Chondrocyte (in vitro differentiated cells): ENCODE results near the gene SSNA1. TPM values are rescaled to one million over a fixed set of nuclear protein-coding genes. Genes with fewer than 3 reads are reported as not detected.

Experiments
- DNase-seq: peaks from one replicate; pipeline ENCODE4 v3.0.0; 2021; ENCODE audit warnings: mixed read lengths, low spot score
- H3K27ac Mint-ChIP-seq: one replicate; pipeline ENCODE4 v1.8.0; 2021; ENCODE audit warnings: mild to moderate bottlenecking, moderate library complexity, mixed read lengths; ENCODE audit not compliant: unreplicated experiment
- H3K27me3 Mint-ChIP-seq: 2 replicates; pipeline ENCODE4 v1.8.0; 2021; ENCODE audit warnings: low read depth, mixed read lengths
- H3K36me3 Mint-ChIP-seq: 2 replicates; pipeline ENCODE4 v1.8.0; 2021; ENCODE audit warnings: low read depth, mixed read lengths
- H3K4me1 Mint-ChIP-seq: 2 replicates; pipeline ENCODE4 v1.8.0; 2021; ENCODE audit warnings: low read depth, mild to moderate bottlenecking, mixed read lengths
- H3K4me3 Mint-ChIP-seq: one replicate; pipeline ENCODE4 v1.8.0; 2021; ENCODE audit warnings: mild to moderate bottlenecking, moderate library complexity, mixed read lengths; ENCODE audit not compliant: unreplicated experiment
- H3K9me3 Mint-ChIP-seq: 2 replicates; pipeline ENCODE4 v1.8.0; 2021; ENCODE audit warnings: low read depth, mixed read lengths
- total RNA-seq: library from RNA; stranded (reverse); gene quantifications from 3 replicates; pipeline ENCODE4 v1.2.1, GENCODE V29; 2021
- TF ChIP-seq, protein P1 (sequence below): fragments of 200-600 bp; sonication (generic); IDR thresholded peaks from 2 replicates; pipeline ENCODE4 v1.5.0; 2021; ENCODE audit warnings: antibody characterized with exemption, mild to moderate bottlenecking, moderate library complexity

Gene SSNA1
- total RNA-seq, 1 donor from 2014 or later: 55.5 TPM

DNA sequence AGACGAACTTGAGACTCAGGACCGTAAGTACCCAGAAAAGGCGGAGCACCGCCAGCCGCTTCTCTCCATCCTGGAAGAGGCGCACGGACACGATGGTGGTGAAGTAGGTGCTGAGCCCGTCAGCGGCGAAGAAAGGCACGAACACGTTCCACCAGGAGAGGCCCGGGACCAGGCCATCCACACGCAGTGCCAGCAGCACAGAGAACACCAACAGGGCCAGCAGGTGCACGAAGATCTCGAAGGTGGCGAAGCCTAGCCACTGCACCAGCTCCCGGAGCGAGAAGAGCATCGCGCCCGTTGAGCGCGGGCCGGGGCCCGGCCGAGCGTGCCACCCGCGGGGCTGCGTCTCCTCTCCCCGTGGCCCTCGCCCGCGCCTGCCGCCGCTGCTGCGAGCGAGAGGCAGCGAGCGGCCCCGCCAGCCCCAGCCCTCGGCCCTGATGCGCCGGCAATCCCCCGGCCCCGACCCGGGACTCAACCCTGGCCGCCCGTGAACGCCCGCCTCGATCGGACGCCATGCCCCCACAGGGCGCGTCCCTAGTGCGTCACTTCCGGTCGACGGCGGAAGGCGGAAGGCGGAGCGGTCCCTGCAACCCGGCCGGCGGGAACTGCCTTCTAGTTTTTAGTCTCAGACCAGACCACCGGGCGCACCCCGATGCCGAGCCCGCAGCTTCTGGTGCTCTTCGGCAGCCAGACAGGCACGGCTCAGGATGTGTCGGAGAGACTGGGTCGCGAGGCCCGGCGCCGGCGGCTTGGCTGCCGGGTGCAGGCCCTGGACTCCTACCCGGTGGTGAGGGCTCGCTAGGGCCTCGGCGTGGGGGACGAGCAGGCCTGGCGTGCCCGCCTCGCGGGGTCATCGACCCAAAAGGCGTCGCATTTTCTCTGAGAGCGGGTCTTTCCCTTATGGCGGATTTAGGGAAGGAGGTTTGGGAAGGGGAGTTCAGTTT, 16.9 kb downstream of the SSNA1 start, which contains the start of the genes NDOR1 and TMEM203:
NDOR1 (plus strand) TSS at position 575 of the 944 bp plus-strand sequence; CDS start at position 653, 78 bp downstream.
TMEM203 (minus strand) TSS at position 523 of the 944 bp plus-strand sequence; CDS start at position 289, 234 bp downstream.
- Mint-ChIP-seq H3K27ac (peak within 1 kb of the TSS; percentile 90), H3K4me1 (peaks cover 58% of the 10 kb centered on the region), H3K4me3 (peak within 1 kb of the TSS; percentile 91), H3K36me3 (peaks cover 4% of the 10 kb centered on the region), H3K27me3 (no peaks in the 10 kb centered on the region), H3K9me3 (no peaks in the 10 kb centered on the region)
- TF ChIP-seq, protein P1, sequence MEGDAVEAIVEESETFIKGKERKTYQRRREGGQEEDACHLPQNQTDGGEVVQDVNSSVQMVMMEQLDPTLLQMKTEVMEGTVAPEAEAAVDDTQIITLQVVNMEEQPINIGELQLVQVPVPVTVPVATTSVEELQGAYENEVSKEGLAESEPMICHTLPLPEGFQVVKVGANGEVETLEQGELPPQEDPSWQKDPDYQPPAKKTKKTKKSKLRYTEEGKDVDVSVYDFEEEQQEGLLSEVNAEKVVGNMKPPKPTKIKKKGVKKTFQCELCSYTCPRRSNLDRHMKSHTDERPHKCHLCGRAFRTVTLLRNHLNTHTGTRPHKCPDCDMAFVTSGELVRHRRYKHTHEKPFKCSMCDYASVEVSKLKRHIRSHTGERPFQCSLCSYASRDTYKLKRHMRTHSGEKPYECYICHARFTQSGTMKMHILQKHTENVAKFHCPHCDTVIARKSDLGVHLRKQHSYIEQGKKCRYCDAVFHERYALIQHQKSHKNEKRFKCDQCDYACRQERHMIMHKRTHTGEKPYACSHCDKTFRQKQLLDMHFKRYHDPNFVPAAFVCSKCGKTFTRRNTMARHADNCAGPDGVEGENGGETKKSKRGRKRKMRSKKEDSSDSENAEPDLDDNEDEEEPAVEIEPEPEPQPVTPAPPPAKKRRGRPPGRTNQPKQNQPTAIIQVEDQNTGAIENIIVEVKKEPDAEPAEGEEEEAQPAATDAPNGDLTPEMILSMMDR: no peak
- DNase-seq: no peak

DNA sequence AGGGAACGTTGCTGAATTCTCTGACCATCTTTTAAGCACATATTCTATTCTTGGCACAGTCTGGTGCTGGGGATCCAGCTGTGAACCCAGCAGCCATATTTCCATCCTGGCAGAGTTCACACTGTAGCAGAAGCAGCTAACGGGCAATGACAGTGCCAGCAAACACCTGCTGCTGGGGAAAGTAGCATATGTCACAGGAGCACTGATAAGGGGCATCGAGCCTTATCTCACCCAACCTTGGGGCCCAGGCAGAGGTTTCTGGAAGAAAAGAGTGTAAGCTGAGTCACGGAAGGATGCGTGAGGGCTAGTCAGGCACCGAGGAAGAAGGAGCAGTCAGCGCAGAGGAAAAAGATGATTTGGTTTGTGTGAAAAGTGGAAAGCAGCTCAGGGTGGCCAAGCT, 18.1 kb downstream of the SSNA1 start:
- H3K27ac Mint-ChIP-seq: peak overlapping the region; percentile 33
- no peak for DNase-seq
- peaks cover 4% of the 10 kb centered on the region for H3K36me3 Mint-ChIP-seq
- TF ChIP-seq, protein P1: no peak
- no peaks in the 10 kb centered on the region for H3K27me3 Mint-ChIP-seq
- H3K9me3 Mint-ChIP-seq: no peaks in the 10 kb centered on the region
- H3K4me1 Mint-ChIP-seq: peaks cover 51% of the 10 kb centered on the region
- H3K4me3 Mint-ChIP-seq: peak overlapping the region; percentile 91

DNA sequence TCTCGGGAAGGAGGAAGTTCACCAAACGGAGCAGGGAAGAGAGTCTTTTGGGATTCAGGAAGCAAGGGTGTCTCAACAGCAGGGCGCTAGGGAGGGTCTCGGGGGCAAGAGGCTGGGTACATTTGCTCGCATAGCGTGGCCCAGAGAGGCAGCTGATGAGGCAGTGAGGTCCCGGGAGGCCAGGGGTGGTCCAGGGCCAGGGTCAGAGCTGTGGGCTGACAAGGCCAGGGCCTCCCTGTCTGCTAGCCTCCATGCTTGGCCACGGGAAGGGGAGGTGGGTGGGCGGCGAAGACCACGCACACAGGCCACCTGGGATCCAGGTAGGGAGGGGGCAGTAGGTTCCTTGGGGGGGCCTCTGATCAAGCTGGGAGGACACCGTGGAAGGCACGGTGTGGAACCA, 23.1 kb downstream of the SSNA1 start:
- H3K4me1 Mint-ChIP-seq: peaks cover 12% of the 10 kb centered on the region
- H3K9me3 Mint-ChIP-seq: no peaks in the 10 kb centered on the region
- no peak overlapping the region for H3K27ac Mint-ChIP-seq
- no peak for DNase-seq
- no peaks in the 10 kb centered on the region for H3K27me3 Mint-ChIP-seq
- no peak overlapping the region for H3K4me3 Mint-ChIP-seq
- TF ChIP-seq, protein P1: no peak
- H3K36me3 Mint-ChIP-seq: peaks cover 6% of the 10 kb centered on the region

DNA sequence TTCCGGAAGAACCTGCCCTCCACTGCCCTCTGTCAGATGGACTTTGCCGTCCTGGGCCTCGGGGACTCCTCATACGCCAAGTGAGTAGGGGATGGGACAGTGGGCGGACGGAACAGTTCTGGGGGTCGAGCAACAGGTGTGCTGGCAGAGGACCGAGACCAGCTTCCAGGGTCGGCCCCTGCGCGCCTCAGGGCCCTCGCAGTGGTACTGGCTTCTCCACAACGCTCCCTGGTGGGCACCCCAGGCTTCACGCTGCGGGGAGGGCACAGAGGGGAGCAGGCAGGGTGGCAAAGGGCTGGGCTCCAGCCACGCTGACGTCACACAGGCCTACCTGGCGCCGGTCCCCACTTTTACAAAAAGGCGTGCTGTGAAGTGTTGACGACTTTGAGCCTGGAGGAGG, 24.0 kb downstream of the SSNA1 start:
- H3K27ac Mint-ChIP-seq: no peak overlapping the region
- H3K36me3 Mint-ChIP-seq: peaks cover 5% of the 10 kb centered on the region
- TF ChIP-seq, protein P1: peak; percentile 11
- H3K4me3 Mint-ChIP-seq: no peak overlapping the region
- no peaks in the 10 kb centered on the region for H3K27me3 Mint-ChIP-seq
- no peak for DNase-seq
- peaks cover 2% of the 10 kb centered on the region for H3K4me1 Mint-ChIP-seq
- H3K9me3 Mint-ChIP-seq: no peaks in the 10 kb centered on the region

DNA sequence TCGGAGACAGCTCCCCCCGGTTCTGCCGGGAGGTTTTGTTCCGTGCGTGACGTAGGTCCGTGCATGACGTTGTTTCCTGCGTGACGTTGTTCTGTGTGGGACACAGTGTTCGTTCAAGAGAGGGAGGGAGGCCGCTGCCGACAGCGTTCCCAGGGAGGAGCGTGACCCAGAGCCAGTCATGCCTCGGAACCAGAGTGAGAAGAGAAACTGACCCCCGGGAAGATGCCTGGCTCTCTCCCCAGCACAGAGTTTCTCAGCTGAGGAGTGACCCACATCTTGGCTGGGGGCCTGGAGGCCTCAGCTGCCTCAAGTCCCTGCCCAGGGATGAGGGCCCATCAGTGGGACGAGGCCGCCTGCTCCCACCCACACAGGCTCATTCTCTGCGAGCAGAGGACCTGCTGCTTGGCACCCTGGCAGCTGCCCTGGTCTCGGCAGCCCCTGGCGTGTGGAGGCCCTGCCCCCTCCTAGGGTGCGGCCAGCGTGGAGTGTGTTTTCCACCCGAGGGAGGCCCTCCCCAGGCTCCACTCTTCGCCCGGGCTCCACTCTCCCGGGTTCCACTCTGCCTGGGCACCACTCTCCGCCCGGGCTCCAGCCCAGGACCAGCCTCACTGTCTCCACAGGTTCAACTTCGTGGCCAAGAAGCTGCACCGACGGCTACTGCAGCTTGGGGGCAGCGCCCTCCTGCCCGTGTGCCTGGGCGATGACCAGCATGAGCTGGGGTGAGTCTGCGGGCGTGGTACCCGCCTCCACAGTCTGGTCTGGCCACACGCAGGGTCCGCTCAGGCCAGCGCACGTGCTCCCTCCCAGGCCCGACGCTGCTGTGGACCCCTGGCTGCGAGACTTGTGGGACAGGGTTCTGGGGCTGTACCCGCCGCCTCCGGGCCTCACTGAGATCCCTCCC, 24.9 kb downstream of the SSNA1 start:
- Mint-ChIP-seq H3K27me3 (no peaks in the 10 kb centered on the region), H3K9me3 (no peaks in the 10 kb centered on the region), H3K36me3 (peaks cover 4% of the 10 kb centered on the region), H3K4me3 (no peak overlapping the region), H3K4me1 (peaks cover under 1% of the 10 kb centered on the region), H3K27ac (no peak overlapping the region)
- no peak for DNase-seq
- TF ChIP-seq, protein P1: peak; percentile 48
